DMS 273 (cell line): ENCODE data around the gene CAMK1D.

Experiments used
- DNase-seq: peaks from one replicate; lab custom pipeline; 2025; ENCODE audit not compliant: unreplicated experiment; lab: John Stamatoyannopoulos, UW

The CAMK1D gene

DNA sequence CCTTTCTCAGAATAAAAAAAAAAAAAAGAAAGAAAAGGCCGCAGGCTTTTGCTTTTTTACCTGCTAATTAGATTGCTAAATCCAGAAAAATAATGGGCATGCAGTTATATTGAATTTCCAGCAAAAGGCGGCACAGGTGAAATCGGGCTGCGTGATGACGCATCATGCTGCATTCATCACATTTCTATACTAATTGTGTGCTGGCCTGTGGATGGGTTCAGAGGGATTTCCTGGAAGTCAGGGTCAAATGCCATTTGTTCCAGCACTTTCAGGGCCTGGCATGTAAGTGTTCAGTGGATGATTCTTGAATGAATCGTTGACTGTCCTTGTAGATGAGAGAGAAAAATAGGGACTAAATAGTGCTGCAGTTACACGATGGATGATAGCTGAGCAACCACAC is 292.7 kb downstream of the CAMK1D start:
- DNase-seq, result no peak

DNA sequence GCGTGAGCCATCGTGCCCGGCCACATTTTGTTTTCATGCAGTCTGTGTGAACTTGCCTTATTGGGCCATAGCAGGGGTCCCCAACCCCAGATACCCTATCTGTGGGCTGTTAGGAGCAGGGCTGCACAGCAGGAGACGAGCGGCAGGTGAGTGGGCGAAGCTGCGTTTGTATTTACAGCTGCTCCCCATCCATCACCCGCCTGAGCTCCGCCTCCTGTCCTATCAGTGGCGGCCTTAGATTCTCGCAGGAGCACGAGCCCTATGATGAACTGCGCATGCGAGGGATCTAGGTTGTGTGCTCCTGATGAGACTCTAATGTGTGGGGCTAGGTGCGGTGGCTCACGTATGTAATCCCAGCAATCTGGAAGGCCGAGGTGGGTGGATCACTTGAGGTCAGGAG is 293.9 kb downstream of the CAMK1D start:
- DNase-seq, result no peak

DNA sequence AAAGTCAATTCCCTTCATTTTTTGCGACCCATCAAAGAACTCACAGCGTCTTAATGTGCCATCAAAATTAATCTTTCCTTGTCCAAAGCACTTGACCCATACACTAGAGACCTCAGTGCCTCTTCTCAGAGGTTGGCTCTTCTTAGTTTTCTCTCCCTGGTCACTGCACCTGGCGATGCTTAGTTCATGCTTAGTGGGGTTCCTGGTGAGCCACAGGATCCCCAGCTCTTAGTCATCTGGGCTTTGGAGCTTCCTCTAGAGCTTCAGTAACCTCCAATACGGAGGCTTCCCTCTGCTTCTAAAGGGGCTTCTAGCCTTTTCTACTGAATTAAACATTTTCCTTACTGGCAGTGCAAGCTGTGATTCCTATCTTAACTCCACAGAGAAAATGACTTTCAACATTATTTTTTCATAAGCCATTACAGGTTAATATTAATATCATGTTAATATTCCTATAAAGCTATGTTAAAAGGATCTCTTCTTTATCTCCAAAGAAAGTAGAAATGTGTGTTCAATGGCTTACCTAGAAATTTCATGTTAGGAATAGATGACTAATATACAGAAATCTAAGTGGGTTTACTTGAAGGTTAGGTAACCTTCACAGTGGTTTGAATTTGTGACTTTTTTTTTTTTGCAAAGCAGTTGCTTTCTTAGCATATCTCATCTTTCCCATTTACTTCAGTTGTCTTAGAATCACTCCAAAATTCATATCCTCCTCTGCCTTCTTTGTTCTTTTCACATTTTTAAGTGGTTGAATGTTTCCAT is 295.2 kb downstream of the CAMK1D start:
- no peak for DNase-seq

DNA sequence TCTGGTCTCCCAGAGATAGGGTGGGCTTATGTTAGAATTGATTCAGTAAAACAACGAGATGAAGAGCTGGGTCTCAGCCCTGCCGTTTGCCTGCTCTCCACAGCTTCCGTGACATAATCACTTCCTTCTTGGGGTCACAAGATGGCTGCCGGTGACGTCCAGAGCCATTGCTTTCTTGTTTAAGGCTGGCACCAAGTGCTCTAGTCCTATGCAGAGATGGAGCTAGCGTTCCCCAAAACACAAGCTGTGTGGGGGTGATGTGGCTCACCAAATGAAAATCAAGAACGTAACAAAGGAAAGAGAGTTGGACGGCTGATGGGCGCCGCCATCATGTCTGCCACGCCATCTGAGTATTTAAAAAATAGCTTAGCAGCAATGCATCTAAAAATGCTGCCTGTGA is 296.1 kb downstream of the CAMK1D start:
- no peak for DNase-seq

DNA sequence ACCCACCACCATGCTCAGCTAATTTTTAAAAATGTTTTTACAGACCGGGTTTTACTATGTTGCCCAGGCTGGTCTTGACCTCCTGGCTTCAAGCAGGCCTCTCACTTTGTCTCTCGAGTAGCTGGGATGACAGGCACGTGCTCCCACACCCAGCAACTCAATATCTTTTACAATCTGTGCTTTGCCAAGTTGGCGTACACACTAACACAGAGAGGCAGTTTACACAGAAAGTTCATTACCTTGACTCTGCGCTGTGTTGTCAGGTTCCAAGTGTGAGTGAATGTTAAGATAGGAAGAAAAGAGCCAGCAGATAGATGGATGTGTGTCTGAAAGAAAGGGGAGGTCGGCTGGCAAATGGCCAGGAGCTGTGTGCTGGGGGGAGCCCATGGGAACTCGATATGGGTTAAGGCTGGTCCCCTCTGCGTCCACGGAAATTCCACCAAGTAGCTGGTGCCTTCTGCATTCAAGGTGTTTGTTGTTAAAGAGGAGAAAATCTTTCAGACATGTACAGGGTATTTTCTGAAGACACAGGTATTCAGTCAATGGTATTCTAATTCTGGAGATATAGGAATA is 299.8 kb downstream of the CAMK1D start:
- no peak for DNase-seq

DNA sequence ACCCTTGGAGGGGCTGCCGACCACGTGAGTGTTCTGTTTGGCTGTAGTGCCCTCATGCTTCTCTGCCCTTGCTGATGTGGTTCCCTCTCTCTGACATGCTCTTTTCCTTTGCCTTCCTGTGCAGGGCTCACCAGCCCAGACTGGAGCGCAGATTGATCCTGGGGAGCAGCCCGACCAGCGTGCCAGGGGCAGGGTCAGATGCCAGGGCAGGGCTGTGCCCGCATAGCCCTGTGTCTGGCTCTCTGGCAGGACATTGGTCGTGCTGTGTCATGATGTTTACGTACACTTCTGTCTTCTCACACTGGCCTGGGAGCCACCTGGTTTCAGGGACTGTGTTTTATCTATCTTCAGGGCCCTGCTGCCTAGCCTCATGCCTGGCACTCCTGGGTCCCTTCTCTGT is 300.8 kb downstream of the CAMK1D start:
- no peak for DNase-seq

DNA sequence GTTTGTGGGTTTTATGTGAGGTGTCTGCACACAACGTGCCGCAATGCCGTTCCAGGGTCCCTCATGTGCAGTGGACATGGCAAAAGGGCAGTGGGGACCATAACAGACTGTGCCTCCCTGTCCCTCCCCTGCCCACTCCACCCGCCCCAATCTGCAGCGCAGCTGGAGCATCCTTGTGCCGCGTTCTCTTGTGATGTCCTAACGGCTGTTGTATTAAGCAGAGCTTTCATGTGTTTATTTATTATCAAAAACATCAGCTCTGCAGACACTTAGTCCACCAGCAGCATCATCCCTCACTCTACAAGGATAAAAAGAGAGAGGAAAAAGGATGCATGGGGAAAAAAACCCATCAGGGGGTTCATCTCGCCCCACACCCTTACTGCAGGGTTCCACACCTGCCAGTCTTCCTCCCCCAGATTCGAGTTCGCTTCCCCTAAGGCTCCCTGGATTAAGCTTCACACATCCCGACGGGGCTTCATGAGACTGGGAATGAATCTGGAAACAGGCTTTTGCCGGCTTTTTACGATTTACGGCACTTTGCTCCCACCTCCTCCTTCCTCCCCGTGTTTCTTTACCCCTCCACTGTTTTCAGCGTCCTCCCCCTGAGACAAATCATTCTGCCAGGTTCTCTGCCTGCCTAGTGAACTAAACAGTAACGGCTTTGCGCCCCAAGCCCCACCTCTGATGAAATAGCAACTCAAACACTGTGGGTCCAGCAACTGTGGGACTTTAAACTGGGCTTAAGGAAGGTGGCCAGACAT is 301.4 kb downstream of the CAMK1D start:
- no peak for DNase-seq

DNA sequence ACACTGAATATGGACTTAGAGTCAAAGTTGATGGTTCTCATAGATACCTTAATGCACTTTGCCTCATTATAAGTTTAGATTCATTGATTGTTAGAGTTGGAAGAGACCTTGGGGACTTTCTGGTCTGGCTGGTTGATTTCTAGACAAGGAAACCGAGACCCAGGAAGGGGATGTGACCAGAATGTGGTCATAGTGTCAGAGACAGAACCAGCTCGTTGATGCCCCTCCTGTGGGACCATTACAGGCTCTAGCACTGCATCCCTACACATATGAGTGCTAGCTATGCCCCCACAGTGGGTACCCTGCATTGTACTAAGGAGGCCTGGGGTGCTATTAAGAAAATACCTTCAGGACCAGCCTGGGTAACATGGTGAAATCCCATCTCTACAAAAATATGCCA is 306.6 kb downstream of the CAMK1D start:
- no peak for DNase-seq

DNA sequence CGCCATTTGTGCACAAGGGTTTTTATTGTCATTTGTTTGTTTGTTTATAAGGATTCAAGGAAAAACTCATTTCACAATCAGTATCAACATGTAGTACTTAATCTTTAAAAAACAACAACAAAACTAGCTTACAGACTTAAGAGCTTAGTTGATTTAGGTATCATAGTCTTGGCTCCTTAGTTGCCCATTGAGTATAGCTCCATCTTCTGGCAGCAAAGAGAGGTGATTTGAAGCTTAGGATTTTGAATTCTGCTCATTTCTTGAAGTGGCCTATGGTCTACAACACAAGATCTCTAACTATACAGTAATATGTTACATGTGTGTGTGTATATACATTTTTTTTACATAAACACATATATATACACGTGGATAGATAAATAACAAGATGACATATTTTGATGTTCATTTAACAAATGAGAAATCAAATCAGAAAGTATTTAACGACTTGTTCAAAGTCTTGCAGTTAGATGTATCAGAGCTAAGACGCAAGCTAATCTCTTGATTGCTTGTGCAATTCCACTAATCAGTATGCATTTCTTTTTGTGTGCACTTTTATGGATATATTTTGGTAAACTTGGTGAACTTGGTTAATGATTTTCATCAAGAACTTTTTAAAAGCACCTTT is 307.3 kb downstream of the CAMK1D start:
- peak; percentile 69 for DNase-seq

DNA sequence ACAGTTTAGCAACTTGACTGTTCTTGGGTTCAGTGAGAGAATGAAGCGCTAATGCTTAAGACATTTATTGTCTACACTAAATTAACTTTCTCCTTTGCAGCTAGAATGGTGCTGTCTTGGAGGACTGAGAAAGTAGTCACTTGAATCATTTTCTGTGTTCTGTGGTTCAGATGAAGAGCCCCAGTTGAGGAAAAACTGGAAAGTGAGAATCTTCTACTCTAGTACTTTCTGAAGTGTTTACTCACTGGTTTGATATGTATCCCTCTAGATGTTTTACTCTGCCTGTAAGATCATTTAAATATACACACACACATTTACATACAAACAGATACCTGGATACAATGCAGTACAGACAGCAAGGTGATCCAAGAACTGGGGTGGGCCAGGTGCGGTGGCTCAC is 308.1 kb downstream of the CAMK1D start:
- no peak for DNase-seq

DNA sequence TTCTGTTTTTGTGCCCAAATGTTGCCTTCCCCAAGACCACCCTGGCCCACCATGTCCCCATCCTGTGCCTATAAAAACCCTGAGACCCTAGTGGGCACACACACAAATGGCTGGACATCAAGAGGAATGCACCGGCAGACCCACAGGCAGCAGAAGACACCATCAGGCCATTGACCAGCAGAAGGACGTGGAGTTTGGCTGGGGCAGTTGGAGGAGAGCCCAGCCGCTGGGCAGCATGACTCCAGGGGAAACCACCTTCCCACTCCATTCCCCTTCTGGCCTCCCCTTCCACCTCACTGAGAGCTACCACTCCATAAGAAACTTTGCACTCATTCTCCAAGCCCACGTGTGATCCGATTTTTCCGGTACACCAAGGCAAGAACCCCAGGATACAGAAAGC is 309.2 kb downstream of the CAMK1D start:
- no peak for DNase-seq

DNA sequence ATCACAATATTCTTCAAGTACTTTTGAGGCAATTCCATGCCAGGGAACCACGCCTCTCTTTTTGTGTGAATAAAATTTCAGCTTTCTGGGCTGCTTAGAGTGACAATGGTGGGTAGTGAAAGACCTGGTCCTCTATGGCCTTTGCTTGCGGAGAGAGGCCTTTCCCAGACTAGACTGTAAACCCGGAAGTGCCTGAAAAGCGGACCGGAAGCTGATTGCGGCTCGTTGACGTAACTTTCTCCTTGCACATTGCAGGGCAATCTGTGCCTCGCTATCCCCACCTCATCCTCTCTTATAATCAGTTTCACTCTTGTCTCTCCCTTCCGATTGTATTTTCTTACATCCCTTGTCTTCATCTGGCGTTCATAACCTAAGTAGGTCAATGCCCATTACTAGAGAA is 310.4 kb downstream of the CAMK1D start:
- no peak for DNase-seq

DNA sequence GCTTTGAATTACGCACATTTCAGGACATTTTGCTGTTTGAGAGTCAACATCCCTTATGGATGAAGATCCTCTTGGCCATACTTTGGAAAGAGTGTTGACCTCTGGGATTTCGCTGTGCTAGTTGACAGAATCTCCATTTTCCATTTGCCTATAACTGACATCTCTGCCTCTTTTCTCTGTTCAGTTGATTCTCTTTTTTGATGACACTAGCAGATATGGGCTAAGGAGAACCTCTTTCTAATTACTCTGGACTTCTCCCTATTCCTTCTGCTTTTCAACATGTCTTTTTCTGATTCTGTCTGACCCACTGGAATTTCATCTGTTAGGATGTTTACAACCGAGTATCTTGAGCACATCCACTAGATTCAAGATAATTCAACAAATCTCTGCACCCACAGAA is 311.5 kb downstream of the CAMK1D start:
- DNase-seq, result no peak

DNA sequence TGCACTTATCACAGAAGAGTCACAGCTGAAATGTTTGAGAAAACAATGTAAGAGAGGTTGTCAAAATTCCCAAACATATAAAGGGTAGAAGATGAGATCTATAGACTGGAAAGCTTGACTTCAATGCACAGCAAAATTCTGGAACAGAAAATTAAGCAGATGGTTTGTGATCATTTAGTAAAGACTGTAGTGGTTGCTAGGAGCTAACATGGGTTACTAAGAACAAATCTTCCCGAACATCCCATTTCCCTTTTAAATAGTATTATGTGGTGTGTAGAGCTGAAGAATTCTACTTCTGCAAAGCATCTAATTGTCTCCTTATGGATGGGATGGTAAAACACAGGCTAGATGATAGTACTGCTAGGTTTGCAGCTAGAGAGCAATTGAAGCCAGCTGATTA is 312.3 kb downstream of the CAMK1D start:
- peak; percentile 11 for DNase-seq

DNA sequence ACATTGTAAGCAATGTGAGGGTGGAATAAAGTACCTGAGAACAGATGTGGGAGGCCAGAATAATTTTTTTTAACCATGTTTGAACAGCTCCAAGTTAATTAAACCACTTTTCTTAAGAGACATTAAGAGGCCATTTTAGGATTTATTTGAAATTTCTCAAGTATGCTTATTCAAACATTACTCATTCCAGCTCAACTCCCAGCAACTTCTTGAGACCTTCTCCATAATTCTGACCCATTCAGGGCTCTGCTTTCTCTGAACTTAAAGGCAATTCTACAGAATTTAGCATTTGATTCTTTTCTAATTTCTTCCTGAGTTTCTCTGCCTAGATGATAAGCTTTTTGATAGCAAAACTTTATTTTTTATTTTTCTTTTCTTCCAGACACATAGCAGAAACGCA is 314.5 kb downstream of the CAMK1D start:
- DNase-seq, result no peak

DNA sequence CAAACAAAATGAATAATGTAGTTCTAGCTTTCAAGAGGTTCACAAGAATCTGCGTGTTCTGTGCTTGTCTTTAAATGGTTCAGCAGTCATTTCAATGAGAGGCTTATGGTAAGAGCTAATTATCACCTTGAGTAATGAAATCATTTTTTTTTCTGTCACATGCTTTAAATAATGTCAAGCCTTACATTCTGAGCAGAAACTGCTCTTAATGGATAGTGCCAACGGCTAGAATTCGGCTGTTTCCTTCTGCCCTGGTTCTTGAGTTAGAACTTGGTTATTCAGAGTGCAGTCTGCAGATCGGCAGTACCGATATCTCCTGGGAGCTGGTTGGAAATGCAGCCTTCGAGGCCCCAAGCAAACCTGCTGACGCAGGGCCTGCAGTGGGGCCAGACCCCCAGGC is 316.2 kb downstream of the CAMK1D start:
- no peak for DNase-seq

DNA sequence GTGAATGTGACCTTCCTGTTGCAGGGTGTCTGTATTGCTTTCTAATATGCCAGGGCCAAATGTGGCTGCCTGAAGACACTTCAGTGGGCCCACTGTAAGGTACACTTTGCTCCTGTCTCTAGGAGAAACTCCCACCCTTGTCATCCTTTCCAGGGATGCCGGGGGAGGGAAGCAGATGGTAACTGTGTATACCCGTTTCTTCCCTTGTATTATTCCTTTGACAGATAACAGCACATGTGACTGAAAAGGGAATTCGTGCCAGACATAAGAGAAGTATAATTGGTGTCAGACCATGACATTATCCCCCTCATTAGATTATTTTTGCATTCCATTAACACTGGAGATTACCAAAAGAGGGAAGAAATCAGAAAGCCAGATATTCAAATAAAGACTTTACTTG is 317.7 kb downstream of the CAMK1D start:
- DNase-seq, result no peak

DNA sequence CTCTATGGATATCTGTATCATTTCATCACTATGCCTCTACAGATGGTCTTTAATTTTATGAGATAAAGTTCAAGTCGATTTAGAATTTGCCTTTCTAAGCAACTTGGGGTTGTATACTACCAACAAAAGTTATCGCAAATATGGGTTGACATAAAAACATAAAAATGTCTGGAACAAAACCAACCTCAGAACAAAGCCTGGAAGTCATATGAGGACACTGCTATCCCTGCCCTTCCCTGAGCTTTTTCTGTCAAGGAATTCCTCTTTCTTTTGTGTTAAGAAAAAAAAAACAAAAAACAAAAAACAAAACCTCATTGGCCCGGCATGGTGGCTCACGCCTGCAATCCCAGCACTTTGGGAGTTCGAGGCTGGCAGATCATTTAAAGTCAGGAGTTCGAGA is 319.3 kb downstream of the CAMK1D start:
- no peak for DNase-seq

DNA sequence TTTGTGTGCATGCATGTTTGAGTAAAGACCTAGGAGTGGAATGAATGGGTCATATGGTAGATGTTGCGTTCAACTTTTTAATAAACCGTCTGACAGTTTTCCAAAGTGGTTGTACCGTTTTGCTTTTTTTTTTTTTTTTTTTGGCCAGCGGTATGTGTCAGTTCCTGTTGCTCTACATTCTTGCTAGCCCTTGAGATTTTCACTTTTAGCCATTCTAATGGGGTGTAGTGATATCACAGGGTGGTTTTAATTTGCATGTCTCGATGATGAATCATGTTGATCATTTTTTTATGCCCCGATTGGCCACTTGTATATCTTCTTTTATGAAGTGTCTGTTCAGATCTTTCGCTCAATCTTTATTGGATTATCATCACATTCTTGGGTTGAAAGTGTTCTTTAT is 320.7 kb downstream of the CAMK1D start:
- no peak for DNase-seq

DNA sequence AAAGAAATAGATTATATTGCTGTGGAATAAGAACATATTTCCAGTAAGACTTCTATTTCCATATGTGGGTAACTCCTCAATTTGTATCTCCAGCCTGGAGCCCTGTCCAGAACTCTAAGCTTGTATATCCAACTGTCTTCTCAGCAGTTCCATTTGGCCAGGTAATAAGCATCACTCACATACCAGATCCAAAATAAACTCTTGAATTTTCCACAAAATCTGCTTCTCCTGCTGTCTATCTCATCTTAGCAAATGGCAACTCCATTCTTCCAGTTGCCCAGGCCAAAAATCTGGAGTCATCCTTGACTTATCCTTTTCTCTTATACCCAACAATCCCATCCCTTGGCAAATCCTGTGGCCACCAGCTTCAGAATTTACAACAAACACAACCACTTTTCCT is 325.8 kb downstream of the CAMK1D start:
- DNase-seq, result no peak

DNA sequence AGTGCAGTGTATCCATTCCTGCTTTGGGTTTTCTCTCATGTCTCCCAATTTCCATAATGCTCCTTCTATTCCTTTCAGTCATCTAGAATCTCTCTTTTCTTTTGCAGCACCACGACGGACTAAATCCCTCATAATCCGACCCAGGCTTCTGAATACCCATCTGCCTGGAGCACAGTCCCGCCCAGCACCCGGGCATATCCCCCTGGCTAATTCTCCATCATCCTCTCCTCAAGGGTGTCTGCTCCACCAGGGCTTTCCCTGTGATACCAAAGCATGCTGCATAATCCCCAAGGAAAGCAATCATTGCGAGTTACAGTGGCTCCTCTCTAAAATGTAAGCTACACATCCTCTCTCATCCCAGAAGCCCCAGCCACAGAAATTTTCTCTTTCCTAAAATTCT is 330.3 kb downstream of the CAMK1D start:
- DNase-seq, result no peak

DNA sequence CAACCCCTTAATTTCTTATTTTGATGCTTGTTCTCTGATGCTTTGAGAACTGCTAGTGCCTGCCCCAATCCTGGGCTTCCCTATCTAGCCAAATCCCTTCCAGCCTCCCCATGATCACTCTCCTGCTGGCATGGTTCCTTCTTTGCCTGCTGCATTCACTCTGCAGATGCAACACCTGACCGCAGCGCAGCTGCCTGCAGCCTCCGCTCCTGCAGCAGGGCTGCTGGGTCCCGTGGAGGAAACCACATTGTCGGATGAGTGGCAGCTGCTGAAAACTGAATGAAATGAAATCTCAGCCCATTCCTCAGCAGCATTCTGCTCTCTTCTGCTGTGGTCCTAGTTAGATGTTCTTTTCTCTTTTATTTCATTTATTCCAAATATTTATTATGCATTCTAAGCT is 331.9 kb downstream of the CAMK1D start:
- DNase-seq, result no peak
